GM21825 (cell line): ENCODE results near the gene GAL3ST1.
"Not testable (repeated sequence)": the region's sequence is repeated elsewhere in the genome, so short reads cannot be mapped to it uniquely, and the experiment has no call there.

Source experiments
- ATAC-seq: cut with Tn5 transposase; IDR thresholded peaks from one replicate; pipeline ENCODE4 v1.9.1; 2021; ENCODE audit warnings: mild to moderate bottlenecking, moderate library complexity; ENCODE audit not compliant: unreplicated experiment

Gene GAL3ST1

DNA sequence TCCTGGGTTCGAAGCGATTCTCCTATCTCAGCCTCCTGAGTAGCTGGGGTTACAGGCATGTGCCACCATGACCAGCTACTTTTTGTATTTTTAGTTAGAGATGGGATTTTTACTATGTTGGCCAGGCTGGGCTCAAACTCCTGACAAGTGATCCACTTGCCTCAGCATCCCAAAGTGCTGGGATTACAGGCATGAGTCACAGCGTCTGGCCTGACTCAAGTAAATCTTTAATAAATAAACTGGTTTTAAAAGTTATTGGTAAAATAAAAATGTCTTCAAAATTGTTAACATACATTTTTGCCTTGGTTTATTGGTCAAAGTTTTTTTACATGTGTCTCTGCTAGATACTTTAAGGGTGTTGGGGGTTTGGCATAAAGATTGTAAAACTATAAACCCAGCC lies 24.5 kb upstream of the GAL3ST1 start:
- no peak for ATAC-seq

DNA sequence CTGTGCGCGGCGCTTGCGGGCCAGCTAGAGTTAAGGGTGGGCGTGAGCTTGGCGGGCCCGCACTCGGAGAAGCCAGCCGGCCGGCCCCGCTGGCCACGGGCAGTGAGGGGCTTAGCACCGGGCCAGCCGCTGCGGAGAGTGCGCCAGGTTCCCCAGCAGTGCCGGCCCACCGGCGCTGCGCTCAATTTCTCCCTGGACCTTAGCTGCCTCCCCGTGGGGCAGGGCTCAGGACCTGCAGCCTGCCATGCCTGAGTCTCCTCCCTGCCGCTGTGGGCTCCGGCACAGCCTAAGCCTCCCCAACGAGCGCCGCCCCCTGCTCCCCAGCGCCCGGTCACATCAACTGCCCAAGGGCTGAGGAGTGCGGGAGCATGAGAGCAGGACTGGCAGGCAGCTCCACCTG lies 22.4 kb upstream of the GAL3ST1 start:
- no peak for ATAC-seq

DNA sequence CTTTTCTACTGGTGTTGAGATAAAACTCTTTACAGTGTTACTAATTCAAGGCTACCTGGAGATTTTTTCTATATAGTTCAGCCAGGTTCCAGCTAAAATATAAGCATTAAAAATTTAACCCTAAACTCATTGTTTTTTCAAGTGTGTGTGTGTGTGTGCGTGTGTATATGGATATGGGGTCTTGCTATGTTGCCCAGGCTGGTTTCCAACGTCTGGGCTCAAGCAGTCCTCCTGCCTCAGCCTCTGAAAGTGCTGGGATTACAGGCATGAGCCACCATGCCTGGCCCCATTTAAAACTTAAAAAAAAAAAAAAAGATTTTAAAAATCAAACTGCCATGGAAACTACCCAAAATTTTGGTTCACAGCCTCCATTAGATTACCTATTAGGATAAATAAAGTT lies 21.7 kb upstream of the GAL3ST1 start:
- no peak for ATAC-seq

DNA sequence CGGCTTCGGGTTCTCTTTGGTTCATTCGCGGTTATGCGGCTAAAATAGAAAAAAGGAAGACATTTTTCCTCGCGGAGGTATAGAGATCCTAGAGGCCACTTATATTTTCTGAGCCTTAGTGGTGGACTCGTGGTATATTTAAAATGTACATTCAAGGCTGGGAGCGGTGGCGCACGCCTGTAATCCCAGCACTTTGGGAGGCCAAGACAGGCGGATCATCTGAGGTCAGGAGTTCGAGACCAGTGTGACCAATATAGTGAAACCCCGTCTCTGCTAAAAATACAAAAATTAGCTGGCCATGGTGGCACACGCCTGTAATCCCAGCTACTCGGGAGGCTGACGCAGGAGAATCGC lies 17.9 kb upstream of the GAL3ST1 start:
- ATAC-seq, result not testable (repeated sequence)

DNA sequence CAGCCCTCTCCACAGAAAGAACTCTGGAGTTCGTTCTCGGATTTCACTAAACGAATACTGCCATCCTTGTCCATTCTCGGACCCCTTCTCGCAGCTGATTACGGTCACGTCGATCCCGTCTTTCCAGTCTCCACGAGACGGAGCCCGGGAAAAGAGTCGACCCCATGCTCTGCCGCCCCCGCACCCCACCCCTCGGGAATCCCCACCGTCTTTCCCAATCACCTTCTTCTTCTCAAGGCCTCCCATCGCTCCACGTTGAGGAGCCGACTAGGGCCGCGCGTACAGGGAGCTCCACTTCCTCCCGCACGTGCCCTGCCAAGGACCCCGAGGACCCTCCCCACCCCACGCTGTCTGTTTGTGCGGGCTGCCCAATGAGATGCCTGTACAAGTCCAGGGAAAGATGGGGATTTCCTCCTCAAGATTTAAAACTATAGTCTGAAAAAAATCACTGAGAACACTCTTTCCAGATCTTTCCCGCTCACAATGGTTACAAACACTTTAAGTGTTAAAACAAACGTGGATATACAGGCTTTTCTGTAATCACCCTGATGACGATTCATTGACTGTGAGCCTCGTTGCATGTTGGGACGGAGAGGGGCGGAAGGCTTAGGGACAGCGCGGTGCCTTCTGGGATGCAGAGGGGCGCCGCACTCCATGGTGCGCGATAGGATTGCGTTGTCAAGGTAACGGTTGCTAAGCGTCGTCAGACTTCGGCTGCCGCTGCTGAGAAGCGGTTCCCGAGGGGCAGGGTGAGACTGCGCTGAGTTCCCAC lies 17.3 kb upstream of the GAL3ST1 start, which contains the start of gene PES1:
Gene PES1 (minus strand): TSS at position 323 of the 772 bp plus-strand sequence. CDS start 77 bp downstream, at position 246.
- peak; percentile 92 for ATAC-seq

DNA sequence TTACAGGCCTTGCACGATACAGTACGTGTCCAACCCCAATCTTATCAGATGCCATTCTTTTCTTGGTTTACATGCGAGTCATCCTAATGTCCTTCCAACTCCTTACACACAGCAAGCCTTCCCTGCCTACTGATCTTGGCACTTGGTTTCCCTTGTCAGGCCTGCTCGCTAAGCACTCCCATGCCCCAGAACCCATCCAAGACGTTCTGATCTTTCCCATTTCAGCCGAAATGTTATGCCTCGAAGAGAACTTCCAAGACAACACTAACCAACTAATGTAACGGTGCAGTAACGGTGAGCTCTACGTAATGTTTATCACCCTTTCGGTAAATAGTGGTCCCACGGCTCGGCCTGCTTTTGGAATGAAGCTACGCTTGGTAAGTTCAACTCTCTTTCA lies 16.7 kb upstream of the GAL3ST1 start:
- no peak for ATAC-seq

DNA sequence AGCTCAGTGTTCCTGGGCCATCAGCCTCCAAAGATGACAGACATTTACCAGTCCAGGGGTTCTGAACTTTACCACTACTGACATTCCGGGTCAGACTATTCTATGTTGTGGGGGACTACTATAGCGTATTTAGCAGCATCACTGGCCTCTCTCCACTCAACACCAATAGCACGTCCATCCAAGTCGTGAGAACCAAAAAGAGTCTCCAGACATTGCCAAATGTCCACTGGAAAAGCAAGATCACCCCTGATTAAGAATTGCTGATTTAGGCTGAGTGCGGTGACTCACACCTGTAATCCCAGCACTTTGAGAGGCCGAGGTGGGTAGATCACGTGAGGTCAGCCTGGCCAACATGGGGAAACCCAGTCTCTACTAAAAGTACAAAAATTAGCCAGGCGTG lies 11.9 kb upstream of the GAL3ST1 start:
- no peak for ATAC-seq

DNA sequence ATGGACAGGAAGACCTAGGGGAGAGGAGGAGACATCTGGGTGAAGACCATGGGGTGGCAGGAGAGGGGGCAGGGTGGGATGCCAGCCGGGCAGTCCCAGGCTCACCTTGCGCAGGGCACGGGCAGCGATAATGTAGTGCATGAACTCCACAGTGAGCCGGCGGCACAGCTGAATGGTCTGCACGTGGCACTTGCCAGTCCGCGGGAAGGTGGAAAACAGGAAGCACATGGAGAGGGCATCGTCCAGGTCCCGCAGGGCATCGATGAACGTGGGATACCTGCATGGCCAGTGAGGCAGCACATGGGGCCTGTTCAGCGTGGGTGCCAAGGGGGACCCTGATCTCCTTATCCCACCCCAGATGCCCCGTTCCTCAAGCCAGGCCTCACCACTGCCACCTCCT lies 10.0 kb upstream of the GAL3ST1 start:
- no peak for ATAC-seq

DNA sequence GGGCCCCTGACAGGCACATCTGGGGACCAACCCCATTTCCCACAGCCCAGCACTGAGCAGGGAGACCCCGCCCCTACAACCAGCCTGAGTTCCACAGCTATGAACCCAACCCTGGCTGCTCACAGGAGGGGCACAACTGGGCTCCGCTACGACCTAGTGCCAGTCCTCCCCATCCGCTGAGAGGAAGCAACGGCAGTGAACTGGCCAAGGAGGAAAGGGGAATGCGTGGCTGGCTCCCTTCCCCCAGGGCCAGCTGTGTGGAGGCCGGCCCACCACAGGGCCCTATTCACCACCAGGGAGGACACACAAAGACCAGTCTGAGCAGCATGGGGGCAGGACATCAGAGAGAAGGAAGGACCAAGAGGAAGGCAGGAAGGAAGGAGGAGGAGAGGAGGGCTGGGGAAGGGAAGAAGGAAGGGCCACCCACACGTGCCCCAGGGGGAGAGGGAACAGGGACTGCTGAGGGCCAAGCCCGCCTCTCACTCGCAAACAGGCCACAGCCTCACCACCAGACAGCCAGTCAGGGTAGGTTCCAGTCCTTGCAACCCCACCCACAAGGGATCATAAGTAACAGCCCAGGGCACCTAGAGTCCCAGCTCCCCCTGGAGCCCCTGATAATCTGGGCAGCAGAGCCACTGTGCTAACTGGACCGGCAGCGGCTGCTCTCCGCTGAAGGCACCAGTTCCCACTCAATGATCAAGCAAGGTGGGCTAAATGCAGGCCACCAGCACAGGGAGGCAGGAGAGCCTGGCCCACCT lies 8.5 kb upstream of the GAL3ST1 start:
- ATAC-seq, result no peak

DNA sequence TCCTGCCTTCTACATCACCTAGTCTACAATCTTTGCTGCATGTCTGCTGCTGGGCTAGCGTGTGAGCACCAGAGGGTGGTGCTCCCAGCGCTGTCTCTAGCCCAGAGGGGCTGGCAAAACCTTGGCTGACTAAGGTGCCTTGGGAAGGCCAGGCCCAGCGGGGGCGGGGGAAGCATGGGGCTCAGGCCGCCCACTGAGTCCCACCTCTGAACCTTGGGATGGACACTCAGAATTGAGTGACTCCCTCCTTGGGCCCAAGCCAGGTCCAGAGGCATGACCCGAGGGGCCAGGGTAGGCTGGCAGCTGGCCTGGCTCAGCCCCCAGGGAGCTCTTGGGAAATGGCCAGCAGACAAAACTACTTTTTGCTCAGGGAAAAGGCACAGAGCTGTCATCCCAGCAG lies 7.6 kb upstream of the GAL3ST1 start:
- no peak for ATAC-seq

DNA sequence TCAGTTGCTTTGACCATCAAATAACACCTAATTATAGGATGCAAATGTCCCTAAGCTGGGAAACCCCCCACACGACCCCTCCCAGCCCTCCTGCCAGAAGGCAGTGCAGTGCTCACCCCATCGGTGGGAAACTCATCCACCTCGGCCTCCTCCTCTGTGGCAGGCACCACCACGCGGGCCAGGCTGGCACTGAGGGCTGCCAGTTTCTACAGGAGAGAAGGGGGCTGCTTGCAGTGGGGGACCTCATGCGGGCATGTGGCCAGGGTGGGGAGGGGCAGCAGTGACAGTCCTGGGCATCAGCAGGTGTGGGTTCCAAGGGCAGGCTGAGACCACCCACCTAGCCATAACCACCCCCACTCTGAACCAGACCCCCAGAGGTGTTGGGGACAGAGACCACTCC lies 6.4 kb upstream of the GAL3ST1 start:
- ATAC-seq, result no peak

DNA sequence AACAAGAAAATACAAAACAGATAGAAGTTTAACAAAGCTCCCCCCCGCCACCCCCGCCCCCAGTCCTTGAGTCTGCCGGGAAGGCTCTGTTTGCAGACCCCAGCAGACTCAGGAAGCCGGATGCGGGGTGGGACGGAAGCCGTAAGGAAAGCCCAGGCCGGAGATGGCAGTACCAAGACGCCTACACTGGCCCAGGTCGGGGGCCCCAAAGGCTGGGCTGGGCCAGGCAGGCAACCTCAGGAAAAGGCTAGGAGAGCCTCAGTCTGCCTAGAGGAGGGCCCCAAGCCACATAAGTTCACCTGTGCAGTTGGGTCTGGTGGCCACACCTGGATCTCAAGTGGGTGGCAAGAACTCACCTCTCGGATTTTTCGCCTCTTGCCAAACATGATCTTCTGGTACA lies 4.0 kb upstream of the GAL3ST1 start:
- no peak for ATAC-seq

DNA sequence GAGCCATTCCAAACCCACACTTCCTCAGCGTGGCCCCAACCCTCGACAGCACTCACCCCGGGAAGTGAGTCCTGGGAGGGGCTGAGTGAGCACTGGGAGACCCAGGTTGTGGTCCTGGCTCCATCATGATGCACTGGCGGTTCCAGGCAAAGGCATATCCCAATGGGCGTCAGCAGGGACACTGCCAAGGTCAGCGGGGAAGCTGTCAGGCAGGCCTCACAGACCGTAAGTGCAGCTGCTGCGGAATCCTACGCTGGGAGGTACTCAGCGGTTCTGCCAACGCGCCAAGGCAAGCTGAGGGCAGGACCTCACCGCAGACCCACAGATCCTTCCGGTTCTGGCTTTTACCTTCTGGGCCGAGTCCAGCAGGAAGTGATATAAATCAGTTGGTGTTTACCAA lies 1.4 kb upstream of the GAL3ST1 start:
- ATAC-seq, result no peak

DNA sequence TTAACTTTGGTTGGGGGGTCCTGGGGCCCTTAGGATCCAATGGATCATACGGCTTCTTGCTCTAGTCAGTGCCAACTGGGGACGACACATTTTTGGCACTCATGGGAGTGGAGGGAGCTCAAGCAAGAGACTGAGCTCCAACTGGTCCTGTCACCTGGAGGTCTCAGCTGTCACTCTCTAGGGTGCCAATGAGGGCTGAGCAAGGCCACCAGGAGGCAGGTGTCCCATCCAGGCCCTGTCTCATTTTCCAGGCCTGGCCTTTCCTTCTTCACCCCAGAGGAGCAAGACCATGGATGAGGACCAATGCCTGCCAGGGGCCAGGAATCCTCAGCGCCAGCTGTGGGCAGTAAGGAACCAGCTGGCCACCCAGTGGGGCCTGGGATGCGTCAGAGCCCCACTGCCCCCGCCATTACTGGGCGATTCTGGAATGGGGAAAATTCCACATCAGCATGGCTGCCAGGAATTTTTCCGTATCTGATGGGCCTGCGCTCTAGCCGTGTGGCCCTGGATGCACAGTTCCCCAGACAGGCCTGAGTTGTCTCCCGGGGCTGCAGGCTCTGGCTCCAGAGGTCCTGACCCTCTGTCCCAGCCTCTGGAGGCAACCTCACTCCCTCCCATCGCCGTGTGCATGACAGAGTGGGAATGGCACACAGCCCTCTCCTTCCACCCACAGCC lies 669 bp upstream of the GAL3ST1 start:
- no peak for ATAC-seq

DNA sequence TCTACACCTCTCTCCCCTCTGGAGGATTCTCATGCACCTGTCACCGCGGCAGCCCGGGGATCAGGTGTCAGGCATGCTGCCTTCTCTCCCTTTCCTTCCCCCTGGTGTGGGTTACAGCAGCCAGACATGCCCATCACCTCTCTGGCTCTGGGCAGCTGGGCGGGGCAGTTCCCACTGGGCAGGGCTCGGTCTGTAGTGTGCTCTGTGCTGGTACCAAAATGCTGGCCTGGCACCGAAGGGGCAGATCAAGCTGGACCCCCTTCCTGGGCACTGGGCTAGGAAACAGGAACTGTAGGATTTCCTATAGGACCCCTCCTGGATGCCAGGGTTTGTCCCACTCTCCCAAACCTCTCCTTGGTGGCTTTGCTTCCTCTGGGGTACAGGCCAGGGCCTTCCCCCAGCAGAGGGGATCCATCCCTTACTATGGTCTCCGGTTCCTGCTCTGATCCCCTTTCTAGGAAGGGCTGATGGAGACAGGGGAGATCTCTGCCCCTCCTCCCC lies 821 bp downstream of the GAL3ST1 start:
- ATAC-seq, result no peak

DNA sequence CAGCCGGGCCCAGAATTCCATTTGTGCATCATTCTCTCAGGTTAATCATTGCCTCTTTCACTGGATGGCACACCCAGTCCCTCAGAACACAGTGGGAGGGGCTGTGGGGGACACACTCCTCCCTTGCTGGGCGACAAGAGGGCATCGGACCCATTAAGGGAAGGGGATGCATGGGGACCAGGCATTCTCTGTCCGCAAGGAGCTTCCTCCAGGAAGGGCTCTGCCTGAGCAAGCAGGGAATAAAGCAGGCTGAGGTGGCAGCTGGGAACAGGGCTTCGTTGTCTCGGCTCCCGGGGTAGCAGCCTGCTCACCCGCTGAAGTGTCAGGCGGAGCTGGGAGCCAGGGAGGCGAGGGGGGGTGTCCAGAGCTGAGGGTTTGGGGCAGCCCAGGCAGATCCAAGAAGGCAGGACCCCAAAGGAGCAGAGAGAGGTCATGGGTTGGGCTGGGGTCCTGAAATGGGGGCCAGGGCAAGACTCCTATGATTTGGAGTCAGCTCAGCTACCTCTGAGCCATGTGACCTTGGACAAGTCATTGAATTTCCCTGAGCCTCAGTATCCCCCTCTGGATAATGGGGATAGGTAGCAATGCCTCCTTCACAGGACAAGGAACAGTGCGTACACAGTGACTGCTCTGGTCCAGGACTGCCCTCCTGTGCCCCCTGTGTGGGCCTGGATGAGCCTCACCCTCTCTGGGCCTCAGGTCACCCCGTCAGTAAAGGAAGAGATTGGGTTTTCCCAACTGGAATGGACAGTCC lies 1.4 kb downstream of the GAL3ST1 start:
- ATAC-seq, result no peak

DNA sequence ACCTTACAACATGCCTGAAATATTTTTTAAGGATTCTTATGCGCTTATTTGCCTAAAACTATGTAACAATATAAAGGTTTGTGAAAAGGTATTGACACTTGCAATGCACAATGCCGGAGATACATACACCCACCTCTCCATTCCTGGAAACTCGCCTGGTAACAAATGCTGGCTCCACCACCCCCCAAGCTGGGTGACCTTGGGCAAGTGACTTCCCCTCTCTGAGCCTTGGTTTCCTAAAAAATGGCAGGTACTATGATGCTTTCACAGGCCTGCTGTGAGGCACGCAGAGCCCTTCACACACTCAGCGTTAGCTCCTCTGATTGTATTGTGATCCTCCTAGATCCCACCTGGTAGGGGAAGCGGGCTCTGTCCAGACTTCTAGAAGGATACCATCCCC lies 2.3 kb downstream of the GAL3ST1 start:
- ATAC-seq, result no peak

DNA sequence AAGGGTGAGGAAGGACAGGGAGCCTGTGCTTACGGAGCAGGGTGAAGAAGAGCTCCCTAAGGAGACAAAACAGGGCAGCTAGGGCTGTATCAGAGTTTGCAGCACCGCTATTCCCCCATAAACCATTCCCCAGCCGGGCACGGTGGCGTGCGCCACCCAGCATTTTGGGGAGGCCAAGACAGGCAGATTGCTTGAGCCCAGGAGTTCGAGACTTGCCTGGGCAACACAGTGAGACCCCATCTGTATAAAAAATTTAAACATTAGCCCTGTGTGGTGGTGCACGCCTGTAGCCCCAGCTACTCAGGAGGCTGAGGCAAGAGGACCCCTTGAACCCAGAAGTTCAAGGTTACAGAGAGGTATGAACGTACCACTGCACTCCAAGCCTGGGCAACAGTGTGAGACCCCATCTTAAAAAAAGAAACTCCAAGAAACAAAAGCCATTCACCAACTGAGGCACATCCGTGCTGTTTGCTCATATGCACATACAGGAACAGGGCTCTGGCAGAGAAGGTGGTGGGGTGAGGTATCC lies 4.7 kb downstream of the GAL3ST1 start:
- no peak for ATAC-seq

DNA sequence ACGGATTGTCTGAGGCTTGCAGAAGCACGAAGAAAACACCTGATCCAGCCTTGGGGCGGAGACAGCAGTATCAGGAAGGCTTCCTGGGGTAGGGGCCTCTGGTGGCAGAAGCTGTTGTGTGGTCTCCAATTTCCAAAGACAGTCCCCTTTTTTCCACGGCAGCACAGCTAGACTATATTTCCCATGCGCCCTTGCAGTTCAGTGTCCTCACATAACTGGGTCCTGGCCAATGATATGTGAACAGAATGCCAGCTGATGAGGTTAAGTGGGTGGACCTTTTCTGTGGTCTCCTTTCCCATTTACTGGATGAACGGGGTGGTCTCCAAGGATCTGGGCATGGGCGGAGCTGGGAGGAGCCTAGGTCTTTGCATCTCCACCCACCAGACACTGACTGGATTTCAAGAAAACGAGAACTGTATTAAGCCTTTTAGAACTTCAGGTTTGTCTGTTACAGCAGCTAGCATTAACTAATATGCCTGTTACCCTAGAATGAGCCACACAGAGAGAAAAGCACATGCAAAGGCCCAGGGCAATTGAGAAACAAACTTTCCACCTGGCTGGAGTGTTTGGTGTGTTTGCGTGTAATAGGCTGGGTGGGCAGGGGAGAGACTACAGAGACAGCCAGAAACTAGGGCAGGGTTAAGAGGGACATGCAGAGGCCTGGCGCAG lies 6.2 kb downstream of the GAL3ST1 start:
- no peak for ATAC-seq

DNA sequence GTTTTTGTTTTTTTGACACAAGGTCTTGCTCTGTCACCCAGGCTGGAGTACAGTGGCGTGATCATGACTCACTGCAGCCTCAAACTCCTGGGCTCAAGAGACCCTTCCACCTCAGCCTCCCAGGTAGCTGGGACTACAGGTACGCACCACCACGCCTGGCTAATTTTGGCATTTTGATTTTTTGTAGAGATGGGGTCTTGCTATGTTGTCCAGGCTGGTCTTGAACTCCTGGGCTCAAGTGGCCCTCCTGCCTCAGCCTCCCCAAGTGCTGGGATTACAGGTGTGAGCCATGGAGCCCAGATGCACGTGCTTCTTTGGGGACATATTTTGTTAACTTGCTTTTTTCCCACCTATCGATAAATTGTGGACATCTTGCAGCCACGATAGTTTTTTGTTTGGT lies 7.2 kb downstream of the GAL3ST1 start:
- ATAC-seq, result not testable (repeated sequence)
